Endodermal cell (in vitro differentiated cells): ENCODE data around the gene SARS1. TPM values are rescaled to one million over a fixed set of nuclear protein-coding genes. Genes with fewer than 3 reads are reported as not detected.

Experiments
- DNase-seq: peaks from one replicate; pipeline ENCODE4 v3.0.0-alpha.2; 2017
- H3K27ac ChIP-seq: 2 replicates; pipeline ENCODE4 v1.5.1; 2013; ENCODE audit warnings: mild to moderate bottlenecking, low read depth, low read length, moderate library complexity
- H3K27me3 ChIP-seq: 2 replicates; pipeline ENCODE4 v1.6.1; 2013; ENCODE audit warnings: mild to moderate bottlenecking, low read length, moderate library complexity; ENCODE audit not compliant: insufficient read depth, control insufficient read depth, poor library complexity, severe bottlenecking
- H3K36me3 ChIP-seq: 2 replicates; pipeline ENCODE4 v1.7.0; 2013; ENCODE audit warnings: mild to moderate bottlenecking, low read length, moderate library complexity; ENCODE audit not compliant: control insufficient read depth, insufficient read depth
- H3K4me1 ChIP-seq: one replicate; pipeline ENCODE4 v1.7.0; 2013; ENCODE audit warnings: low read length; ENCODE audit not compliant: control insufficient read depth, insufficient read depth
- H3K4me3 ChIP-seq: 2 replicates; pipeline ENCODE4 v1.5.1; 2013; ENCODE audit warnings: mild to moderate bottlenecking, low read length, moderate library complexity
- H3K9ac ChIP-seq: 2 replicates; pipeline ENCODE4 v1.6.1; 2013; ENCODE audit warnings: mild to moderate bottlenecking, low read length, moderate library complexity; ENCODE audit not compliant: poor library complexity, severe bottlenecking; ENCODE audit errors: extremely low read depth
- H3K9me3 ChIP-seq: 2 replicates; pipeline ENCODE4 v1.6.1; 2013; ENCODE audit warnings: mild to moderate bottlenecking, low read length, moderate library complexity; ENCODE audit not compliant: control insufficient read depth
- H3K27ac Mint-ChIP-seq: 2 replicates; pipeline ENCODE4 v1.8.0; 2020; ENCODE audit warnings: mixed read lengths
- H3K27me3 Mint-ChIP-seq: 2 replicates; pipeline ENCODE4 v1.8.0; 2021; ENCODE audit warnings: mild to moderate bottlenecking, mixed read lengths; ENCODE audit not compliant: insufficient read depth
- H3K36me3 Mint-ChIP-seq: 2 replicates; pipeline ENCODE4 v1.8.0; 2020; ENCODE audit warnings: low read depth, mixed read lengths
- H3K4me1 Mint-ChIP-seq: 2 replicates; pipeline ENCODE4 v1.8.0; 2020; ENCODE audit warnings: mixed read lengths
- H3K4me3 Mint-ChIP-seq: 2 replicates; pipeline ENCODE4 v1.8.0; 2020; ENCODE audit warnings: mild to moderate bottlenecking, moderate library complexity, mixed read lengths
- H3K9me3 Mint-ChIP-seq: 2 replicates; pipeline ENCODE4 v1.8.0; 2020; ENCODE audit warnings: mild to moderate bottlenecking, mixed read lengths
- WGBS, 2 experiments: methylation state at CpG; one replicate each; pipeline versions ENCODE4 v1.1.5 to v1.1.7; 2013; ENCODE audit warnings: missing lambda C conversion rate in 2 of 2, mixed read lengths in 1 of 2; ENCODE audit not compliant: insufficient coverage in 1 of 2, insufficient read length in 1 of 2; 5-methylcytosine and 5-hydroxymethylcytosine counted together
- total RNA-seq, 2 donors: library from RNA; stranded (reverse); fragmentation: NEBNext Ultra II Directional in 1 of 2; extraction: Animal tissue kit (Norgen Biotek cat#: 25700) in 1 of 2; gene quantifications; 2 replicates in 1 of 2; 3 replicates in 1 of 2; pipeline ENCODE4 v1.2.1, GENCODE V29; 2021
- TF ChIP-seq, protein P1 (sequence below): fragments of 200-600 bp; sonication (generic); conservative IDR thresholded peaks from 2 replicates; pipeline ENCODE4 v1.5.0; 2021; ENCODE audit warnings: antibody characterized with exemption, mild to moderate bottlenecking

The SARS1 gene
- total RNA-seq, 2 donors from 2014 or later = 100 to 101 TPM

- H3K4me1 Mint-ChIP-seq = peaks cover 16% of the 10 kb centered on the region
- TF ChIP-seq, protein P1, sequence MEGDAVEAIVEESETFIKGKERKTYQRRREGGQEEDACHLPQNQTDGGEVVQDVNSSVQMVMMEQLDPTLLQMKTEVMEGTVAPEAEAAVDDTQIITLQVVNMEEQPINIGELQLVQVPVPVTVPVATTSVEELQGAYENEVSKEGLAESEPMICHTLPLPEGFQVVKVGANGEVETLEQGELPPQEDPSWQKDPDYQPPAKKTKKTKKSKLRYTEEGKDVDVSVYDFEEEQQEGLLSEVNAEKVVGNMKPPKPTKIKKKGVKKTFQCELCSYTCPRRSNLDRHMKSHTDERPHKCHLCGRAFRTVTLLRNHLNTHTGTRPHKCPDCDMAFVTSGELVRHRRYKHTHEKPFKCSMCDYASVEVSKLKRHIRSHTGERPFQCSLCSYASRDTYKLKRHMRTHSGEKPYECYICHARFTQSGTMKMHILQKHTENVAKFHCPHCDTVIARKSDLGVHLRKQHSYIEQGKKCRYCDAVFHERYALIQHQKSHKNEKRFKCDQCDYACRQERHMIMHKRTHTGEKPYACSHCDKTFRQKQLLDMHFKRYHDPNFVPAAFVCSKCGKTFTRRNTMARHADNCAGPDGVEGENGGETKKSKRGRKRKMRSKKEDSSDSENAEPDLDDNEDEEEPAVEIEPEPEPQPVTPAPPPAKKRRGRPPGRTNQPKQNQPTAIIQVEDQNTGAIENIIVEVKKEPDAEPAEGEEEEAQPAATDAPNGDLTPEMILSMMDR = no peak
These were observed 36.9 kb downstream of the SARS1 start for GRCh38 chr1:109250454-109251276.

GRCh38 chr1:109251277-109252166, 37.8 kb downstream of the SARS1 start:
- Histone ChIP-seq H3K27ac (no peak overlapping the region), H3K9ac (no peak overlapping the region), H3K9me3 (no peaks in the 10 kb centered on the region), H3K36me3 (no peaks in the 10 kb centered on the region), H3K27me3 (peaks cover 24% of the 10 kb centered on the region), H3K4me3 (no peak overlapping the region), H3K4me1 (peaks cover 15% of the 10 kb centered on the region)
- Mint-ChIP-seq H3K4me1 (peaks cover 16% of the 10 kb centered on the region), H3K27me3 (peaks cover 39% of the 10 kb centered on the region), H3K4me3 (no peak overlapping the region), H3K36me3 (no peaks in the 10 kb centered on the region), H3K9me3 (no peaks in the 10 kb centered on the region), H3K27ac (no peak overlapping the region)
- no peak for DNase-seq
- 93 to 95% methylated on average over 31 to 32 of the region's 32 CpGs for WGBS, 2 experiments
- TF ChIP-seq, protein P1 = no peak

More at GRCh38 chr1:109250454-109251276, 36.9 kb downstream of the SARS1 start:
- H3K4me1 ChIP-seq = peaks cover 15% of the 10 kb centered on the region
- peak overlapping the region; percentile 65 for H3K4me3 ChIP-seq
- H3K27me3 Mint-ChIP-seq = peaks cover 40% of the 10 kb centered on the region
- no peaks in the 10 kb centered on the region for H3K36me3 ChIP-seq
- H3K27ac Mint-ChIP-seq = no peak overlapping the region
- no peaks in the 10 kb centered on the region for H3K36me3 Mint-ChIP-seq
- peak overlapping the region; percentile 54 for H3K4me3 Mint-ChIP-seq
- no peak overlapping the region for H3K9ac ChIP-seq
- peaks cover 24% of the 10 kb centered on the region for H3K27me3 ChIP-seq
- WGBS, 2 experiments = 94 to 95% methylated on average over 26 to 33 of the region's 33 CpGs
- no peaks in the 10 kb centered on the region for H3K9me3 ChIP-seq
- no peaks in the 10 kb centered on the region for H3K9me3 Mint-ChIP-seq
- no peak for DNase-seq
- H3K27ac ChIP-seq = no peak overlapping the region

DNA sequence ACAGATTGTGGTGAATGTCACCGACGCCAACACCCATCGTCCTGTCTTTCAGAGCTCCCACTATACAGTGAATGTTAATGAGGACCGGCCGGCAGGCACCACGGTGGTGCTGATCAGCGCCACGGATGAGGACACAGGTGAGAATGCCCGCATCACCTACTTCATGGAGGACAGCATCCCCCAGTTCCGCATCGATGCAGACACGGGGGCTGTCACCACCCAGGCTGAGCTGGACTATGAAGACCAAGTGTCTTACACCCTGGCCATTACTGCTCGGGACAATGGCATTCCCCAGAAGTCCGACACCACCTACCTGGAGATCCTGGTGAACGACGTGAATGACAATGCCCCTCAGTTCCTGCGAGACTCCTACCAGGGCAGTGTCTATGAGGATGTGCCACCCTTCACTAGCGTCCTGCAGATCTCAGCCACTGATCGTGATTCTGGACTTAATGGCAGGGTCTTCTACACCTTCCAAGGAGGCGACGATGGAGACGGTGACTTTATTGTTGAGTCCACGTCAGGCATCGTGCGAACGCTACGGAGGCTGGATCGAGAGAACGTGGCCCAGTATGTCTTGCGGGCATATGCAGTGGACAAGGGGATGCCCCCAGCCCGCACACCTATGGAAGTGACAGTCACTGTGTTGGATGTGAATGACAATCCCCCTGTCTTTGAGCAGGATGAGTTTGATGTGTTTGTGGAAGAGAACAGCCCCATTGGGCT, 38.6 kb downstream of the SARS1 start:
- H3K27me3 Mint-ChIP-seq = peaks cover 34% of the 10 kb centered on the region
- H3K9me3 ChIP-seq = no peaks in the 10 kb centered on the region
- WGBS, 2 experiments = 95 to 99% methylated on average over 28 to 31 of the region's 31 CpGs
- H3K4me3 Mint-ChIP-seq = no peak overlapping the region
- H3K4me1 ChIP-seq = peaks cover 15% of the 10 kb centered on the region
- peaks cover 24% of the 10 kb centered on the region for H3K27me3 ChIP-seq
- no peak overlapping the region for H3K9ac ChIP-seq
- no peak overlapping the region for H3K27ac Mint-ChIP-seq
- peaks cover 16% of the 10 kb centered on the region for H3K4me1 Mint-ChIP-seq
- TF ChIP-seq, protein P1 = no peak
- no peak overlapping the region for H3K27ac ChIP-seq
- DNase-seq = no peak
- no peak overlapping the region for H3K4me3 ChIP-seq
- no peaks in the 10 kb centered on the region for H3K36me3 ChIP-seq
- no peaks in the 10 kb centered on the region for H3K9me3 Mint-ChIP-seq
- H3K36me3 Mint-ChIP-seq = no peaks in the 10 kb centered on the region
